ENCODE data around the gene ITGB6. TPM values are rescaled to one million over a fixed set of nuclear protein-coding genes. Genes with fewer than 3 reads are reported as not detected.

Gene ITGB6, protein sequence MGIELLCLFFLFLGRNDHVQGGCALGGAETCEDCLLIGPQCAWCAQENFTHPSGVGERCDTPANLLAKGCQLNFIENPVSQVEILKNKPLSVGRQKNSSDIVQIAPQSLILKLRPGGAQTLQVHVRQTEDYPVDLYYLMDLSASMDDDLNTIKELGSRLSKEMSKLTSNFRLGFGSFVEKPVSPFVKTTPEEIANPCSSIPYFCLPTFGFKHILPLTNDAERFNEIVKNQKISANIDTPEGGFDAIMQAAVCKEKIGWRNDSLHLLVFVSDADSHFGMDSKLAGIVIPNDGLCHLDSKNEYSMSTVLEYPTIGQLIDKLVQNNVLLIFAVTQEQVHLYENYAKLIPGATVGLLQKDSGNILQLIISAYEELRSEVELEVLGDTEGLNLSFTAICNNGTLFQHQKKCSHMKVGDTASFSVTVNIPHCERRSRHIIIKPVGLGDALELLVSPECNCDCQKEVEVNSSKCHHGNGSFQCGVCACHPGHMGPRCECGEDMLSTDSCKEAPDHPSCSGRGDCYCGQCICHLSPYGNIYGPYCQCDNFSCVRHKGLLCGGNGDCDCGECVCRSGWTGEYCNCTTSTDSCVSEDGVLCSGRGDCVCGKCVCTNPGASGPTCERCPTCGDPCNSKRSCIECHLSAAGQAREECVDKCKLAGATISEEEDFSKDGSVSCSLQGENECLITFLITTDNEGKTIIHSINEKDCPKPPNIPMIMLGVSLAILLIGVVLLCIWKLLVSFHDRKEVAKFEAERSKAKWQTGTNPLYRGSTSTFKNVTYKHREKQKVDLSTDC
- total RNA-seq: under 0.01 and 0.15 TPM in 2 replicates

DNA sequence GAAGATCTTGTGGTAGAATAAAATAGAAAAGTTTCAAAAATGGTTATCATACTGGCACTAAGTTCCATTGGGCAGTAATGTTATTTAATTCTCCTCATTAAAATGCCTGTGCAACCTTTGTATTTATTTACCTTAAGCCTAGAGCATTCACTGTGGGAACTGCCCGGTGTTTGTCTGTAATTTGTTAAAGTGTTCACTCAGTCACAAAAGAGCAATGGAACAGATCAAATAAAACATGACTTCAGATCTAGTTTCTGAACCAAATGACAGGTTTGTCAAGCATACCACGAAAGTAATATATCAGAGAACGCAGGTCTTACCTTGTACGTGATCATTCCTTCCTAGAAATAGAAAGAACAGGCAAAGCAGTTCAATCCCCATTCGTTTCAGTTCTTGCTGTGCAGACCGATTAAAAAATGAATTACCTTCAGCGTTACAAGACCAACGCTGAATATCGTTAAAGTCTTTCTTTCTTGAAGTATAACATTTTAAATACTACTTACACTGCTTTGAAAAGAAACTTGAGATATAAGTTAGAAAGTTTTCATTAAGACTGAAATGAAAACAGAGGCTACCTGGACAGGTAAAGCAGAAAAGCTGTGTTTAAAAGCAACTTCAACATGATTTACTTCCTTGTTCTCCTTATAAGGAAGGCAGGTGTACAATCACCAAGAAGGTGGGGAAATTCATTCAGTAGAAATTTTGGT is at the start of gene ITGB6:
Gene ITGB6 (minus strand): TSS at position 590 of the 707 bp plus-strand sequence. CDS start 209 bp downstream, at position 381.

DNA sequence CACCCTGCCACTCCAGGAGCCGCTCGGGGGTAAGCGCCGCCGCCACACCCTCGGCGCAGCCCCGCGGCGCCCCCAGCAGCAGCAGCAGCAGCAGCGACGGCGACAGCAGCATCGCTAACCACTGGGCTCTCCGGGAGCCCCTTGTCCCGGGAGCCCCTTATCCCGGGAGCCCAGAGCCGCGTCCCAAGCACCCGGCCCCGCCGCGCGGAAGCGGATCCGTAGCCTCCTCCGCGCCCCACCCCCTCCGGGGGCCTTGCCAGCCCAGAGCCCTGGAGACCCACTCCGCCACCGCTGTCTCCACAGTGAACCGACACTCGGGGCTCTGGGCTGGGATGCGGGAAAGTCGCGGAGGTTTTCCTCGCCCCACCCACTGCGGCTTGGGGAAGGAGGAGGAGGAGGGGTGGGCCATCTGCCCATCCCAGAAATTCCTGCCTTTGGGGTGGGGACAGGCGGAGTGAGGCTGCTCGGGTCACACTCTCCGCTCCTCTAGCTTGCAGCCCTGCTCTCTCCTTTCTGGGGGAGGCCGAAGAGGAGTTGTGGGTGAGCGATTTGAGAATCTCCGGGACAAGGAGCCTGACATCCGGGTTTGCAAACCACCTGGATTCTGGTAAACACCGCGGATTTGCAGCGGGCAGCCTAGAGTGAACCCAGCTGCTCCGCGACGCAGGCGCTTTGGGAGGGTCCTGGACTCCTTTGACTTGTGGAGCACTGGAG is 137.6 kb downstream of the ITGB6 start, which contains the start of gene PLA2R1:
Gene PLA2R1 (minus strand): TSS at position 324 of the 714 bp plus-strand sequence. CDS start 212 bp downstream, at position 112.

Other genes with a start within 250 kb of the ITGB6 start
- 14.1 and 16.5 TPM in 2 replicates for gene PLA2R1, start 137.7 kb downstream of the ITGB6 start, total RNA-seq

Data from smooth muscle cell of trachea (primary cell).